HCT116 (cell line): ENCODE results near the gene WHAMM. TPM values are rescaled to one million over a fixed set of nuclear protein-coding genes. Genes with fewer than 3 reads are reported as not detected.
"Not testable (repeated sequence)": the region's sequence is repeated elsewhere in the genome, so short reads cannot be mapped to it uniquely, and the experiment has no call there.

Source experiments
- ATAC-seq: fragments of 200-7000 bp; cut with Tn5 transposase; 2 replicates; pipeline ENCODE4 v1.9.1; 2020; ENCODE audit warnings: mild to moderate bottlenecking, moderate library complexity
- BruUV-seq: library from RNA; stranded (reverse); fragments of 400-500 nt; replicated peaks from 2 replicates; lab custom pipeline; 2021; lab: Mats Ljungman, UMichigan
- CTCF ChIA-PET: fragments of 300-600 bp; sonication (Branson Sonifier 250); formaldehyde crosslinking; loops from one replicate; lab custom pipeline; 2021; ENCODE audit warnings: antibody characterized with exemption; lab: Charles Lee
- POLR2A ChIA-PET: fragments of 300-600, 350-600 bp; sonication (Branson Sonifier 250); formaldehyde crosslinking; loops from one replicate; lab custom pipeline; 2021; ENCODE audit warnings: antibody characterized with exemption; lab: Charles Lee
- RAD21 ChIA-PET, 2 experiments: fragments of 300-600 bp; sonication (Branson Sonifier 250); formaldehyde crosslinking; loops; one replicate each; lab custom pipeline; 2023; ENCODE audit warnings: low total read pairs in 2 of 2; ENCODE audit not compliant: uncharacterized antibody in 2 of 2, unreplicated experiment in 2 of 2, low non-redundant PET in 1 of 2; lab: Charles Lee
- DNase-seq: peaks from one replicate; pipeline ENCODE4 v3.0.0-alpha.2; 2010; ENCODE audit warnings: low read depth, low spot score
- H2AFZ ChIP-seq: fragments of 200-600 bp; shearing (Covaris generic), sonication (generic); 2 replicates; pipeline ENCODE4 v1.6.1; 2017; ENCODE audit warnings: low read depth, mixed run types, mixed read lengths, antibody characterized with exemption, low read length; ENCODE audit not compliant: poor library complexity, severe bottlenecking
- H3K27ac ChIP-seq: 2 replicates; pipeline ENCODE4 v1.5.1; 2012; ENCODE audit warnings: low read depth, low read length
- H3K27me3 ChIP-seq: fragments of 200-600 bp; sonication (generic); 2 replicates; pipeline ENCODE4 v1.6.1; 2016; ENCODE audit warnings: mixed run types, low read length, mixed read lengths; ENCODE audit not compliant: insufficient read depth
- H3K36me3 ChIP-seq, 2 experiments: fragments of 200-500 bp in 1 of 2; fragments of 200-600 bp in 1 of 2; sonication (Bioruptor generic) in 1 of 2; sonication (generic) in 1 of 2; 2 replicates each; pipeline versions ENCODE4 v1.5.1 to v1.6.1; 2014 to 2016; ENCODE audit warnings: low read length in 2 of 2, inconsistent platforms in 1 of 2, mixed read lengths in 1 of 2, mixed run types in 1 of 2; ENCODE audit not compliant: insufficient read depth in 2 of 2, control insufficient read depth in 1 of 2
- H3K4me1 ChIP-seq, 2 experiments: fragments of 200-600 bp in 1 of 2; sonication (generic) in 1 of 2; 2 replicates each; pipeline versions ENCODE4 v1.5.1 to v1.6.1; 2012 to 2017; ENCODE audit warnings: low read length in 2 of 2, inconsistent platforms in 1 of 2, mild to moderate bottlenecking in 1 of 2, mixed read lengths in 1 of 2, mixed run types in 1 of 2, moderate library complexity in 1 of 2; ENCODE audit not compliant: insufficient read depth in 2 of 2, control insufficient read depth in 1 of 2
- H3K4me2 ChIP-seq: fragments of 200-600 bp; sonication (generic); 2 replicates; pipeline ENCODE4 v1.6.1; 2017; ENCODE audit warnings: mixed run types, low read length, mixed read lengths
- H3K4me3 ChIP-seq, 2 experiments: fragments of 200-600 bp in 1 of 2; sonication (generic) in 1 of 2; replicated peaks in 1 of 2; 2 replicates each; pipeline ENCODE4 v1.5.1; 2011 to 2016; ENCODE audit warnings: low read length in 2 of 2, control low read depth in 1 of 2, low read depth in 1 of 2, mild to moderate bottlenecking in 1 of 2, mixed read lengths in 1 of 2, mixed run types in 1 of 2
- H3K79me2 ChIP-seq: fragments of 200-600 bp; sonication (generic); 2 replicates; pipeline ENCODE4 v1.6.1; 2017; ENCODE audit warnings: mild to moderate bottlenecking, mixed run types, low read length, moderate library complexity, mixed read lengths; ENCODE audit not compliant: insufficient read depth
- H3K9ac ChIP-seq: fragments of 200-600 bp; sonication (generic); 2 replicates; pipeline ENCODE4 v1.6.1; 2016; ENCODE audit warnings: low read length, mixed read lengths
- H3K9me2 ChIP-seq: fragments of 200-600 bp; sonication (generic), shearing (Covaris generic); 2 replicates; pipeline ENCODE4 v1.6.1; 2017; ENCODE audit warnings: mixed run types, mild to moderate bottlenecking, moderate library complexity; ENCODE audit not compliant: insufficient read depth
- H3K9me3 ChIP-seq, 2 experiments: fragments of 200-500 bp in 1 of 2; fragments of 200-600 bp in 1 of 2; sonication (Bioruptor generic) in 1 of 2; sonication (generic) in 1 of 2; 2 replicates each; pipeline ENCODE4 v1.6.1; 2014 to 2017; ENCODE audit warnings: low read length in 2 of 2, mixed read lengths in 2 of 2, inconsistent platforms in 1 of 2, low read depth in 1 of 2, mild to moderate bottlenecking in 1 of 2, mixed run types in 1 of 2, moderate library complexity in 1 of 2; ENCODE audit not compliant: control insufficient read depth in 1 of 2, insufficient read depth in 1 of 2
- H4K20me1 ChIP-seq: fragments of 200-600 bp; sonication (generic), shearing (Covaris generic); 2 replicates; pipeline ENCODE4 v1.6.1; 2017; ENCODE audit warnings: mixed run types, mild to moderate bottlenecking, moderate library complexity; ENCODE audit not compliant: insufficient read depth
- EGR1 ChIP-seq: IDR thresholded peaks from 2 replicates; pipeline ENCODE4 v1.6.1; 2012; ENCODE audit warnings: low read depth
- EZH2 ChIP-seq: fragments of 200-600 bp; sonication (generic); IDR thresholded peaks from 2 replicates; pipeline ENCODE4 v1.6.1; 2017; ENCODE audit warnings: antibody characterized with exemption, mixed run types
- SIN3A ChIP-seq: IDR thresholded peaks from 2 replicates; pipeline ENCODE4 v1.6.1; 2012; ENCODE audit warnings: low read depth
- TCF7L2 ChIP-seq: IDR thresholded peaks from 2 replicates; pipeline ENCODE4 v1.7.0; 2011; ENCODE audit warnings: borderline replicate concordance, inconsistent platforms; ENCODE audit not compliant: insufficient read depth, insufficient read length; ENCODE audit errors: extremely low read depth
- intact Hi-C: fragments of 100-400 bp; cut with micrococcal nuclease; formaldehyde crosslinking; loops from 2 replicates; pipeline ENCODE4 v1.10.0; 2022
- total RNA-seq: library from RNA; stranded (reverse); gene quantifications from one replicate; pipeline ENCODE4 v1.2.1, GENCODE V29; 2021; ENCODE audit not compliant: unreplicated experiment
- TF ChIP-seq, protein P1 (sequence below): IDR thresholded peaks from 2 replicates; pipeline ENCODE4 v1.6.1; 2011; ENCODE audit warnings: mild to moderate bottlenecking, low read length, moderate library complexity; ENCODE audit not compliant: insufficient replicate concordance; ENCODE audit errors: extremely low read depth

WHAMM gene
- total RNA-seq, 1 experiment from 2014 or later: 7.1 TPM

DNA sequence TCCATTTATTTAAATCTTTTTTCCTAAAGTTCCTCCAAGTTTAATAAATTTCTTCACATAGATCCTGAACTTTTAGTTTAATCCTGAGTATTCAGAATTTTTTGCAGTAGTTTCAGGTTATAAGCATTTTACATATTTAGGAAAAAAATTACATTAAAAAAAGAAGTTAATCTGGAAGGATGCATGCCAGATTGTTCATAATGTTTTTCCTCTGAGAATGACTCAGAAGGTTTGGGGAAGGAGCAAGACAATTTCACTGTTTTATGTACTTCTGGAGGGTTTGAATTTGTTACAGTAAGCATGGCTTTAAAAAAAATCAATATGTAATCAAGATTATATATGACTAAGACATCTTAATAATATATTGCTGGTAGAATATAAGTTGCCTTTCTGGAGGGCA lies 12.4 kb downstream of the WHAMM start:
- H3K79me2 ChIP-seq, H4K20me1 ChIP-seq, RAD21 ChIA-PET, H2AFZ ChIP-seq, H3K27ac ChIP-seq, DNase-seq, H3K9me2 ChIP-seq, H3K9me3 ChIP-seq, H3K27me3 ChIP-seq, H3K9ac ChIP-seq, H3K4me1 ChIP-seq, POLR2A ChIA-PET, CTCF ChIA-PET, BruUV-seq, H3K4me2 ChIP-seq, intact Hi-C loops, ATAC-seq, H3K4me3 ChIP-seq: not testable (repeated sequence)
- peaks cover 32 to 40% of the 10 kb centered on the region in 2 experiments for H3K36me3 ChIP-seq

DNA sequence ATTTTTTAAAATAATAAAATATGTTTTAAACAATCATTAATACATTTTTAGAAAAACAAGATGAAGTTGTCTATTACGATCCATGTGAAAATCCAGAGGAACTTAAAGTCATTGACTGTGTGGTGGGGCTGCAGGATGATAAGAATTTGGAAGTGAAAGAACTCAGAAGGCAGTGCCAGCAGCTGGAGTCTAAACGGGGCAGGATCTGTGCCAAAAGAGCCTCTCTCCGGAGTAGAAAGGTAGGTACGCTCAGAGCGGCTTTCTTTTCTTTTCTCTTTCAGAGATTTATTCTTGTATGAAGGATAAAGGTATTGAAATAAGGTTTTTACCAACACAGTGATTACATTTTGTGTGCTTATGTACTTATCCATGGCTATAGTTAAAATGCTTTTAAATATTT lies 13.6 kb downstream of the WHAMM start:
- H3K4me1 ChIP-seq: peaks cover 0 to 7% of the 10 kb centered on the region in 2 experiments; a peak in 2 of 4 replicates
- TF ChIP-seq EZH2: no peak
- ChIA-PET POLR2A (no interaction called here), RAD21 (no interaction called here), CTCF (no interaction called here)
- no peaks in the 10 kb centered on the region for H3K79me2 ChIP-seq
- H3K36me3 ChIP-seq: peaks cover 30 to 43% of the 10 kb centered on the region in 2 experiments
- H3K4me3 ChIP-seq: no peak overlapping the region
- BruUV-seq: no TSS peak
- no peaks in the 10 kb centered on the region for H3K9me2 ChIP-seq
- ATAC-seq (no peak), DNase-seq (no peak)
- H3K4me2 ChIP-seq: no peak overlapping the region
- no peaks in the 10 kb centered on the region for H4K20me1 ChIP-seq
- no peaks in the 10 kb centered on the region for H3K27me3 ChIP-seq
- H3K27ac ChIP-seq: no peak overlapping the region
- H3K9ac ChIP-seq: no peak overlapping the region
- H2AFZ ChIP-seq: no peak overlapping the region
- intact Hi-C loops: no loop called here
- no peaks in the 10 kb centered on the region for H3K9me3 ChIP-seq

DNA sequence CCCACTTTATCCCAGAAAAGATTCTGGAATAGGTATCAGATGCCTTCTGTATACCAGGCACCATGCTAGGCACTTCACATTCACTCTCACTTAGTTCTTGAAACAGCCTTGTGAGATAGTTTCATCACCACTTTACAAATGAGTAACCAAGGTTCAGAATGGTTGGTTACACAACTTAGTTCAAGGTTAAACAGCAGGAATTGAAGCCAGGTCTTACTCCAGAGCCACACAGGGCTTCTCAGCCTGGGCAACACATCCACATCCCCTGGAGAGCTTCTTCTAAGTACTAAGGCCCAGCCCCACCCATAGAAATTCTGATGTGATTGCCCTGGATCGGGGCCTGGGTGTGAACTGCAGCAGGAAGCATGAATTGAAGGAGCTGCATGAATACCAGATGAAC lies 18.6 kb downstream of the WHAMM start:
- H3K4me2 ChIP-seq: no peak overlapping the region
- no peak for ATAC-seq

More for the DNA sequence above, 18.6 kb downstream of the WHAMM start:
- TF ChIP-seq TCF7L2 (no peak), SIN3A (no peak), EGR1 (no peak)
- TF ChIP-seq, protein P1, sequence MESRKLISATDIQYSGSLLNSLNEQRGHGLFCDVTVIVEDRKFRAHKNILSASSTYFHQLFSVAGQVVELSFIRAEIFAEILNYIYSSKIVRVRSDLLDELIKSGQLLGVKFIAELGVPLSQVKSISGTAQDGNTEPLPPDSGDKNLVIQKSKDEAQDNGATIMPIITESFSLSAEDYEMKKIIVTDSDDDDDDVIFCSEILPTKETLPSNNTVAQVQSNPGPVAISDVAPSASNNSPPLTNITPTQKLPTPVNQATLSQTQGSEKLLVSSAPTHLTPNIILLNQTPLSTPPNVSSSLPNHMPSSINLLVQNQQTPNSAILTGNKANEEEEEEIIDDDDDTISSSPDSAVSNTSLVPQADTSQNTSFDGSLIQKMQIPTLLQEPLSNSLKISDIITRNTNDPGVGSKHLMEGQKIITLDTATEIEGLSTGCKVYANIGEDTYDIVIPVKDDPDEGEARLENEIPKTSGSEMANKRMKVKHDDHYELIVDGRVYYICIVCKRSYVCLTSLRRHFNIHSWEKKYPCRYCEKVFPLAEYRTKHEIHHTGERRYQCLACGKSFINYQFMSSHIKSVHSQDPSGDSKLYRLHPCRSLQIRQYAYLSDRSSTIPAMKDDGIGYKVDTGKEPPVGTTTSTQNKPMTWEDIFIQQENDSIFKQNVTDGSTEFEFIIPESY: no peak
- no peak overlapping the region for H3K27ac ChIP-seq
- RAD21 ChIA-PET: no interaction called here
- no peaks in the 10 kb centered on the region for H3K27me3 ChIP-seq
- H3K9me3 ChIP-seq: no peaks in the 10 kb centered on the region
- H2AFZ ChIP-seq: no peak overlapping the region
- no peaks in the 10 kb centered on the region for H4K20me1 ChIP-seq
- intact Hi-C loops: no loop called here
- no peak overlapping the region for H3K4me3 ChIP-seq
- H3K9me2 ChIP-seq: no peaks in the 10 kb centered on the region
- H3K79me2 ChIP-seq: no peaks in the 10 kb centered on the region
- H3K4me1 ChIP-seq: peaks cover 18 to 34% of the 10 kb centered on the region in 2 experiments
- BruUV-seq: no TSS peak
- peaks cover 46 to 48% of the 10 kb centered on the region in 2 experiments; a peak in 3 of 4 replicates for H3K36me3 ChIP-seq
- POLR2A ChIA-PET: no interaction called here
- H3K9ac ChIP-seq: no peak overlapping the region
- CTCF ChIA-PET: no interaction called here
- no peak for DNase-seq
